IPS-18a (cell line): ENCODE data around the gene SLC25A45.

Source experiments
- H3K27ac ChIP-seq: one replicate; pipeline ENCODE4 v1.5.1; 2013; ENCODE audit warnings: low read length
- H3K27me3 ChIP-seq: one replicate; pipeline ENCODE4 v1.6.1; 2013; ENCODE audit warnings: mild to moderate bottlenecking, low read length; ENCODE audit not compliant: control insufficient read depth, insufficient read depth
- H3K36me3 ChIP-seq: one replicate; pipeline ENCODE4 v1.6.1; 2013; ENCODE audit warnings: low read depth, low read length; ENCODE audit not compliant: control insufficient read depth
- H3K4me1 ChIP-seq: one replicate; pipeline ENCODE4 v1.6.1; 2013; ENCODE audit warnings: low read depth, low read length; ENCODE audit not compliant: control insufficient read depth
- H3K4me3 ChIP-seq: one replicate; pipeline ENCODE4 v1.5.1; 2013; ENCODE audit warnings: low read length
- H3K9ac ChIP-seq: one replicate; pipeline ENCODE4 v1.6.1; 2013; ENCODE audit warnings: mild to moderate bottlenecking, low read length, moderate library complexity
- H3K9me3 ChIP-seq: one replicate; pipeline ENCODE4 v1.6.1; 2013; ENCODE audit warnings: low read depth, low read length; ENCODE audit not compliant: control insufficient read depth

Gene SLC25A45

DNA sequence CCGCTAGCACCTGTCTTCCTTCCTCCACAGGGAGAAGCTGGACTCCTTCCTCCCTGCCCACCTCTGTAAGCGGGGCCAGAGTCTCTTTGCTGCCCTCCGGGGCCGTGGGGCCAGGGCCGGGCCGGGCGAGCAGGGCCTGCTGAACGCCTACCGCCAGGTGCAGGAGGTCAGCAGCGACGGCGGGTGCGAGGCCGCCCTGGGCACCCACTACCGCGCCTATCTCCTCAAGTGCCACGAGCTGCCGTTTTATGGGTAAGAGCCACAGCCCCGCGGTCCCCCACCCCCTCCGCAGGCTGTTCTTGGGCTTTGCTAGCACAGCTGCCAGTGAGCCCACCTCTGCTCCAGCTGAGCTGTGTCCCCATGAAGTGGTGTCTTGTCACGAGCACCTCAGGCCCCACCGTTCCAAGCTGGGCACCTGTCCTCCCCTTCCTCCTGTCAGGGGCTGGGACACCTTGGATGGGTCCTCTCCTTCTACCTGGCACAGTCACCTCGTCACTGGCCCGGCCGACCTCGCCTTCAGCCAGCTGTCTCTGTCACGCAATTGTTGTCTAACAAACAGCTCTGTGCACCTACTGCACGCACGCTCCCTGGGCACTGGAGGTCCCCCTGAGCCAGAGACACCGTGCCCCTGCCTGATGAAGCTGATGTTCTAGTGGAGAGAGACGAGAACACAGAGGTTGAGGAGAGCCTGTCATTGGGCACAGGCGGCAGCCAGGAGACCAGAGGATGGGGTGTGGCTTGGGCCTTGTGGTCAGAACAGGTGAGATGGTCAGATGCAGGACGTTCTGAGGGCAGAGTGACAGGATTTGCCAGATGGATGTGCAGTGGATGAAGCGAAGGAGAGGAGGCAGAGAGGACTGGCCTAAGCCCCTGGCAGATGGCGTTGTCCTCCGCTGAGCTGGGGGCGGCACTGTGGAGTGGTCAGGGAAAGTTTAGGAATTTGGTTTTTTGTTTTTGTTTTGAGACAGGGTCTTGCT, 14.6 kb upstream of the SLC25A45 start:
- no peak overlapping the region for H3K27ac ChIP-seq
- peaks cover 3% of the 10 kb centered on the region for H3K4me1 ChIP-seq
- H3K9me3 ChIP-seq: no peaks in the 10 kb centered on the region
- H3K27me3 ChIP-seq: no peaks in the 10 kb centered on the region
- H3K9ac ChIP-seq: no peak overlapping the region
- no peak overlapping the region for H3K4me3 ChIP-seq
- no peaks in the 10 kb centered on the region for H3K36me3 ChIP-seq

DNA sequence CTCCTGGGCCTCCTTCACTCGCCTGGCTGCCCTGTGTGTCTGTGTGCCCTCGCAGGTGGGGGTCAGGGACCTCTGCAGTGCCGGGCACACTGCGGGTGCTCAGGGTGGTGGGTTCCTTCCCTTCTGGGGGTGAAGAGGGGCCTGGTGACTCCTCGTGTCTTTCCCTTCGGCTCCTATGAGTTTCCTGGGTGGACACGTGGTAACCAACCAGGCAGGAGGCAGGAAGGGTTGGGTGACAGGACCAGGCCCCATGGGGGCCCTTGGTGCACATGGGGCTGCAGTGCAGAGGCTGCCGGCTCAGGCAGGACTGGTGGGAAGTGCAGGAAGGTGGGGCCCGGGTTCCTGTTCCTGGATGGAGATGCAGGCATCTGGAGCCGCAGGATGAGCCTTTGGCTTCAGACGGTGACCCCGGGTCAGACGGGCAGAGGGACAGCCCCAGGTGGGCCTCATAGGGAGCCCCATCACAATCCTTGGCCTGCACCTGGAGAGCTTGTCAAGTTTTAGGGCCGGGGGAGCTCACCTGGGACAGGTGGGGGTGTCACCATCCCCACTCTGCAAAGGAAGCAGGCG, 13.6 kb upstream of the SLC25A45 start:
- H3K9me3 ChIP-seq: no peaks in the 10 kb centered on the region
- no peak overlapping the region for H3K27ac ChIP-seq
- H3K9ac ChIP-seq: no peak overlapping the region
- no peaks in the 10 kb centered on the region for H3K36me3 ChIP-seq
- no peak overlapping the region for H3K4me3 ChIP-seq
- H3K4me1 ChIP-seq: no peaks in the 10 kb centered on the region
- no peaks in the 10 kb centered on the region for H3K27me3 ChIP-seq

DNA sequence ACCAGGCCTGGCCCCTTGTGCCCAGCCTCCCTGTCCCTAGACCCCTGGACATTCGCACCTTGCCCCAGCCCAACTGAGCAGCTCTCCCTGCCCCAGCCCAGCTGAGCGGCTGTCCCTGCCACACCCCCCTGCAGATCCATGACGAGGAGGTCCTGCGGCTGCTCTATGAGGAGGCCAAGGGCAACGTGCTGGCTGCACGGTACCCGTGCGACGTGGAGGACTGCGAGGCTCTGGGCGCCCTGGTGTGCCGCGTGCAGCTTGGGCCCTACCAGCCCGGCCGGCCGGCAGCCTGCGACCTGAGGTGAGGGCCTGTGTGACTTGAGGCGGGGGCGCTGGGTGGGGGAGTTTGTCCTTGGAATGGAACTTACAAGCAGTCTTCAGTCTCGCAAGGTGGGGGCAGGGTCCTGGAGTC, 11.7 kb upstream of the SLC25A45 start:
- no peak overlapping the region for H3K27ac ChIP-seq
- no peaks in the 10 kb centered on the region for H3K9me3 ChIP-seq
- no peak overlapping the region for H3K4me3 ChIP-seq
- H3K27me3 ChIP-seq: no peaks in the 10 kb centered on the region
- H3K9ac ChIP-seq: no peak overlapping the region
- peaks cover 7% of the 10 kb centered on the region for H3K4me1 ChIP-seq
- H3K36me3 ChIP-seq: no peaks in the 10 kb centered on the region

DNA sequence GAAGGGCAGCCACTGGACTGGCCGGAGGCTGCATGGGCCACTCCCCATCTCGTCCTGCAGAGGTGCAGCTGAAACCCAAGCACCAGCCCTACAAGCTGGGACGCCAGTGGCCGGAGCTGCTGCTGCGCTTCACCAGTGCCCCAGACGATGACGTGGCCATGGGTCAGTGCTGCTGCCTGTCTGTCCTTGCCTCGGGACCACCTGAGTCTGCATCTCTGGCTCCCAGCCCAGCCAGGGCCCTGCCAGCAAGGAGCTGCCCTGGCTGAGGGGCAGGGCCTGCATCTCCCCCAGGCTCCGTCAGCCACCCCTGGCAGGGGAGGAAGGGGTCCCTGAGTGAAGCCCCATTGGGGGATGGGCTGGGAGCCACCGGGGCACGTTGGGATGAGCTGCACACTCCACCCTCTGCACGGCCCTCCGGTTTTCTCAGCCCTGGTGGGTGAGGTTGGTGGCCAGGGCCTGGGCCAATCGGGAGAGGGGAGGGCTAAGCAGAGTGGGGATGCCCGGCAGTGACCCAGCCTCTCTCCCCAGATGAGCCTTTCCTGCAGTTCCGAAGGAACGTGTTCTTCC, 11.2 kb upstream of the SLC25A45 start:
- H3K27me3 ChIP-seq: no peaks in the 10 kb centered on the region
- no peak overlapping the region for H3K27ac ChIP-seq
- H3K4me1 ChIP-seq: peaks cover 7% of the 10 kb centered on the region
- H3K9me3 ChIP-seq: no peaks in the 10 kb centered on the region
- no peak overlapping the region for H3K4me3 ChIP-seq
- no peak overlapping the region for H3K9ac ChIP-seq
- H3K36me3 ChIP-seq: no peaks in the 10 kb centered on the region

DNA sequence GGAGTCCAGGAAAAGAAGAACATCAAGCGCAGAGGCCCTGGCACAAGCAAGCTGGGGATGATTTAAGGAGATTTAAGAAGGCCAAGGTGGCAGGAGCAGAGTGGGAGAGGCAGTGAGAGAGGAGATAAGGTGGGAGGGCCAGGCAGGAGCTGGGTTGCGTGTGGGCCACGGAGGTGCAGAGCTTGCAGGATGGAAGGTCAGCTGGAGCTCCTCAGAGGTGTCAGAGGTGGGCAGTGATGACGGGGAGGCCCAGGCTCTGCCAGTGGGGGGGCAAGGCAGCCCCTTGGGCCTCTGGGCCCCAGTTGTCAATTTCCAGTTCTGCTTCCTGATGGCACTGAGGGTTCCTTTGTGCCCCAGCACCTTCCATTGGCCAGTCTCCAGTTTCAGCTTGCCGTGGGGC, 10.5 kb upstream of the SLC25A45 start:
- no peak overlapping the region for H3K4me3 ChIP-seq
- no peaks in the 10 kb centered on the region for H3K27me3 ChIP-seq
- H3K9ac ChIP-seq: no peak overlapping the region
- no peaks in the 10 kb centered on the region for H3K36me3 ChIP-seq
- H3K27ac ChIP-seq: no peak overlapping the region
- H3K9me3 ChIP-seq: no peaks in the 10 kb centered on the region
- peaks cover 7% of the 10 kb centered on the region for H3K4me1 ChIP-seq

DNA sequence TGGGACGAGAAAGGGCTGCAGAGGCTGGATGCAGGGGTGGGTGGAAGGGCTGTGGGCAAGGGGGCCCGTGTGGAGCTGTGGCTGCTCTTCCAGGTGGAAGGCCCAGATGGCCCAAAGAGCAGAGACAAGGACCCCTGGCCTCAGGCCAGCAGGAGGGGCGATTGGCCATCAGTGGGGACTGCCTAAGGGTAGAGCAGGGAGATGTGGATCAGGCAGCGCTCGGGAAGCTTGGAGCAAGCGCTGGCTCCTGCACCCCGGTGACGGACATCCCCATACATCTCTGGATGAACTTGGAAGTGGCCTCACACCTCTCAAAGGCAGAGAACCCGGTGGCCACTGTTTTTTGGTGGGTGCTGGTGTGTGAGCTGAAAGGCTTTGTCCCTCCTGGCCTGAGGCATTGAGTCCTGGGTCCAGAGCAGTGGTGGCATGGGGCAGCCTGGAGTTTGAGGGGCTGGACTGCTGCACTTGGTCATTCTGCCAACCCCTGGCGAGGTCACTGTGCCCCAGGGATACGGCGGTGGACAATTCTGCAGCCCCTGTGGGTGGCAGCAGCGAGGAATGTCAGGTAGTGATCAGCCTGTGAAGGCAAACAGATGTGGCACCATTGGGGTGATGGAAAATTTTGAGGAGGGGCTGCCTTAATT, 9.9 kb upstream of the SLC25A45 start:
- Histone ChIP-seq H3K27ac (no peak overlapping the region), H3K4me3 (no peak overlapping the region), H3K9me3 (no peaks in the 10 kb centered on the region), H3K36me3 (no peaks in the 10 kb centered on the region), H3K27me3 (no peaks in the 10 kb centered on the region), H3K9ac (no peak overlapping the region), H3K4me1 (peaks cover 7% of the 10 kb centered on the region)

DNA sequence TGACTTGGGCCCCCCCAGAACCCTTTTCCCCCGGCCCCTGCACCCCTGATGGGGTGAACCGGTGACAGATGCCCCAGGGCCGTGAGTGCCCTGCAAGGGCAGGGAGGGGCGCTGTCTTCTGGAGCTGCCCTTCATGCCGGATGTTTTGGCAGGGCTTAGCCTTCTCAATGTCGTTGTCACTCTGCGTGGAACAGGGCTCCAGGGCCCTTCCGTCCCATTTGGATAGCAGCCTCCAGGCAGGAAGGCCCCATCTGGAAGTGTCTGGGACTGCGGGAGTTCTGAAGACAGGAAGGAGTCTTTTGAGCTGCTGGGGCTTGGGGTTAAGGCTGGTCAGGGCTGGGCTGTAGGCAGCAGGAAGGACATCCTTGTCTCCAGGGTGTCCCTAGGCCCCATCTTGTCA, 8.6 kb upstream of the SLC25A45 start:
- H3K9me3 ChIP-seq: no peaks in the 10 kb centered on the region
- H3K9ac ChIP-seq: no peak overlapping the region
- peaks cover 7% of the 10 kb centered on the region for H3K4me1 ChIP-seq
- H3K27ac ChIP-seq: no peak overlapping the region
- H3K4me3 ChIP-seq: no peak overlapping the region
- no peaks in the 10 kb centered on the region for H3K27me3 ChIP-seq
- no peaks in the 10 kb centered on the region for H3K36me3 ChIP-seq

DNA sequence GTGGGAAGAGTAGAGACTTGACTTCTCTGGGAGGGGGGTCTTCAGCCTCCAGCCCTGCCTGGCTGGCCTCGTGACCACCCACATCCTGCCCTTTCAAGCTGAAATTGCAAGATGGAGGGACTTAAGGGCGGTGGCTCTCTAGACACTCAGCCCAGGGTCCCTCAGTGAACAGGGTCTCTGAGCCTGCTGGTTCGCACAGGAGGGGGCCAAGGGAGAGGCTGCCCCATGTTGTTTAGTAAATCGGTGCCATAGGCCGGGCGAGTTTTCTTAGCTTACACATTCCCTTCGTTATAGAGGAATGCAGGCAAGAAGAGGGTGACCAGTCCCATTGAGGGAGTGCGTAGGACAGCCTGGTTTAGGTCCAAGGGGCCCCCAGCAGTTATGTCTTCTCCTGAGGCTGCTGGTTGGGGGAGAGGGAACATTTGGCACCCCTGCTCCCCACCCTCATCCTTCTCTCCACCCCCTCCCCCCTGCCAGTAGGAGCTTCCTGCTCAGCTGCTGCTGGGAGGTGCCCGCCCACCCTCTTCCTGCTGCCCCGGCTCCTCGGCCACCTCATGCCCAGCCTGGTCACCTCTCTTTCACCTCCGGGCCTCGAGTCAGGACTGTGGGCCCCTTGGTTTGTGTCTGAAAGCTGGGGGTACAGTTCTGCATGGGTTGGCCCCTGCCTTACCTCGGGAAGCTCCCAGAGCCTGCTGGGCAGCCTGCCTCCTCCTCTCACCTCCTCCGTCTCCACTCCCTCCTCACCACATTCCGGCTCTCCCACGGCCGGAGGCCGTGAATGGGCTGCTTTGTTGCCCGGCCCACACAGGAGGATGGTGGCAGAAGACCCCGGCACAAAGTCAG, 7.9 kb upstream of the SLC25A45 start:
- Histone ChIP-seq H3K9me3 (no peaks in the 10 kb centered on the region), H3K4me3 (no peak overlapping the region), H3K9ac (no peak overlapping the region), H3K27me3 (no peaks in the 10 kb centered on the region), H3K27ac (no peak overlapping the region), H3K36me3 (no peaks in the 10 kb centered on the region), H3K4me1 (peaks cover 7% of the 10 kb centered on the region)

DNA sequence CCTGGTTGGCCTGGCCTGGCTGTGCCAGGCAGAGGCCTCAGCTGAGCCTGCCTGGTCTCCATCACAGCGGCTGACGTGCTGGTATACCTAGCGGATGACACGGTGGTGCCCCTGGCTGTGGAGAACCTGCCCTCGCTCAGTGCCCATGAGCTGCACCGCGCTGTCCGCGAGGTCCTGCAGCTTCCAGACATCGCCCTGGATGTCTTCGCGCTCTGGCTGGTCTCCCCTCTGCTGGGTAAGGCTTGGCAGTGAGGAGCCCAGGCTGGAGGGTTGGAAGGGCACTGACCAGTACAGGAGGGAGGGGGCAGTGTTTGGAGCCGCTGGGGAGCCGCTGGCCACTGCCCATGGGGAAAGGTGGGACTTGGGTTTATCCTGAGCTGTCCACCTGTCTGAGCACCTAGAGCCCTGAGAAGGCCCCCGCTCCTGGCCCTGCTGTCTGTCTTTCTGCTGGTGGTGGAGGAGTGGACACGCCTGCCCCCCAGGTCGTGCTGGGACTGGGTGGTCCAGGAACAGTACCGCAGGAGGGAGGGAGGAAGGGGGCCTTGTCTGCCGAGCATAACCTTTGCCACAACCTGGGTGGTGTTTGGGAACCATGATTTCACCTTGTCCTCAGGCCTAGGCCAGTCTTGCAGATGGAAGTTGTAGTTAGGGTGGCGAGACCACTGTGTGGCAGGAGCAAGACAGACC, 7.0 kb upstream of the SLC25A45 start:
- Histone ChIP-seq H3K4me1 (peaks cover 7% of the 10 kb centered on the region), H3K27me3 (no peaks in the 10 kb centered on the region), H3K27ac (no peak overlapping the region), H3K36me3 (no peaks in the 10 kb centered on the region), H3K9me3 (no peaks in the 10 kb centered on the region), H3K4me3 (no peak overlapping the region), H3K9ac (no peak overlapping the region)

DNA sequence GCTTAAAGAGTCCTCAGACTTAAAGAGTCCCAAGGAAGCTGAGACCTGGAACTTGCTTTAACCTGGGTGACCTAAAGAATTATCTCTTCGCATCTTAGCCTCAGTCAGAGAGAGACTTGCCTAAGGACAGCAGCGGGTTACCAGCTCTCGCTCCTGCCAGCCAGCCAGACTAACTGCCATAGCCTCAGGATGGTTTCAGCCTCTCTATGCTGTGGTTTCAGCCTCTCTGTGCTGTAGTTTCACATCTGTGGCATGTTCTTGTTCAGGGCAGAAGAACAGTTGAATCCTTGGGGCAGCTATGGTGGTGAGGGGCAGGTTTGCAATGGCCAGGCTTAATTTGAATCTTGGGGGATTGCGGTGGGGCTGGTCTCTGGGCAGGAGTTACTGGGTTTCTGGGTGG, 6.3 kb upstream of the SLC25A45 start:
- H3K27ac ChIP-seq: no peak overlapping the region
- H3K9me3 ChIP-seq: no peaks in the 10 kb centered on the region
- H3K4me1 ChIP-seq: peaks cover 7% of the 10 kb centered on the region
- no peak overlapping the region for H3K4me3 ChIP-seq
- no peaks in the 10 kb centered on the region for H3K36me3 ChIP-seq
- H3K27me3 ChIP-seq: no peaks in the 10 kb centered on the region
- no peak overlapping the region for H3K9ac ChIP-seq
